NCI-H2081 (cell line): ENCODE results near the gene EXOC6B.

Source experiments
- DNase-seq, 2 experiments: peaks; one replicate each; lab custom pipeline; 2025; lab: John Stamatoyannopoulos, UW

EXOC6B gene

DNA sequence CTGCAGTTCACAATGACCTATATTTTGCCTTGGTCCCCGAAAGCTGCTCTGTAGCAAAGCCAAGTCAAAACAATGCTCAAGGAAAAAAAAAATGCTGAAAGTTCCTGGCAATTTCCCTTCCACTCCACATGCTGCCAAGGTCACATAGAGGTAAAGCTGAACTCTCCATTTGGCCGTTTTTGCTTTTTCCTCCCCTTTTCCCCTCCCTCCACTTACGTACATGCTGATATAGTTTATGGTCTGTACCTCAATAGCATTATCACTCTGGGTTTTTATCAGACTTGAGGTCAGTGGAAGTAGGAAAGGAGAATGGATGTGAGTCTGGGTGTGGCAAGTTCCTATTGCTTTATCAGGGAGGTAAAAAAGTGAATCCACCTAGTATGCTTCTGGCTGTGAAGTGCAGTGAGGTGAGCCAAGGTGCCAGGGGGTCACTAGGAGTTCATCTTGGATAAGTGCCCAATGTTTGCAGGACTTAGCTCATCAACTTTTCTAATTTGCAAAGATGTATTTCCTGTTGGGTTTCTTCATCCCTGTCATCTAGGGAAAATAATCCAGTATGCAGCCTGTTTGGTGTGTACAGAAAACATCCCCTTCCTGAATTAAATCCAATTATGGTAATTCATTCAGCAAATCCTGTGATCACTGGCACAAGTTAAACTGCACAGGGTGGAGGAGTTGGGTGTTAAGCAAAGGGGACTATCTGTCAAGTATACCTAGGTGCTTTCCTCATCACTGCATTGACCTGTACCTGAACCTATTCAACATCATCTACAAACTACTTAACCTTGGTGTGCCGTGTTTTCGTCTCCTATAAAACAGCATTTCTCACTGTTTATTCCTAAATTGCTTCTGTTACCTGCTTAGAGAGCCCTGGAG, 553.8 kb downstream of the EXOC6B start:
- peak in 1 of 2 experiments; percentile 7 for DNase-seq

DNA sequence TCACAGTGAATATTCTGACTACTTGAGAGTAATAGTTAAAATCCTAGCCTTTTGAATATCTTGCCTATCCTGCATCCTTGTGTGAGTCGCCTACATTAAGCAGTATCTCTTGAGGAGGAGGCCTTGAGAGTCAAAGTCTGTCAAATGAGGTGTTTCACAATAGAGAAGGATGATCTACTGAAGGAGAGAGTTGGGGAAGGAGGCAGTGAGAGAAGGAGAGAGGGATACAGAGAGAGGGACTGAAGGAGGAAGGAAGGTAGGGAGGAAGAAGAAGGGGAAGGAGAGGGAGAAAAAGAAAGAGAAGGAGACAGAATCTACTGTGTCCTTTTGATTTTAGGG, 554.6 kb downstream of the EXOC6B start:
- no peak for DNase-seq

DNA sequence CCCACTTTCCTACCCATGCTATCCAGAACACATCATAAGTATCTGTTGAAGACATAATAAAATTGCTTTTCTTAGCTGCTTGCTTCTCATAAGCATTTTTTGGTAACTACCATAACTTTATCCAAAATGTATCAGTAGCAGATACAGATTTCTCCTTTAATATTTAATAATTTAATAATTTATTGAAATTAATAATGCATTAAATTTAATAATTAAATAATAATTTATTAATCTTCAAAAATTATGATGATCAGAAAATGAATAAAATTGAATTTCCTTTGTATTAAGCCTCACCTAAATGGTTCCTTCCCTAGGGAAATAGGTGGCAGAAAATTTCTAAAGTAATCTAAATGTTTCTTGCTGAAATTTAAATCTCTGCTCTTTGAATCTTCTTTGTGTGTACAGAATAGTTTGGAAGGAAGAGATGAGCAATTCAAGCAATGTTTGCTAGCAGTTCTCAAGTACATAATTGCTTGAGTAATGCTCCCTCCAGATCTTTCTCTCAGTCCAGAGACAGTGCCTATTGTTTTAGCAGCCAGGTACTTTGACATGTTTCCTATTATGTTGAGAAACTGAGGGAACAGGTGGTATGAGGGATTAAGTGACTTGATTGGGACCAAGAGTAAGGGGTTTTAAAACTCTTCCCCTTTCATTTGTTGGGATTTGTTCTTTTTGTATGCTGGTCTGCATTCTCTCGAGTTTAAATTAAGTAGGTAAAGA, 555.1 kb downstream of the EXOC6B start:
- no peak for DNase-seq

DNA sequence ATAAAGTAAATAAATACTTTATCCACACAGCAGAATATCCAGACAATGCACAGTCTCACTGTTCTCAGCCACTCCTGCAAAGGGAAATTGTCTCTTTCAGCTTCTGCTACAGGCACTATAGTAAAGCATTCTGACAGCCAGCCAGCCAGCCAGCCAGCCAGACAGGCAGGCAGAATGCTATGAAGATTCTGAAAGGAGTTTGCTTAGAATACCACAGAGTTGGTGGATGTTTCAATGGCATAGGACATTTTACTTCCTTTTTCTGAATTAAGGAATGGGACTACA, 562.1 kb downstream of the EXOC6B start:
- DNase-seq: no peak

DNA sequence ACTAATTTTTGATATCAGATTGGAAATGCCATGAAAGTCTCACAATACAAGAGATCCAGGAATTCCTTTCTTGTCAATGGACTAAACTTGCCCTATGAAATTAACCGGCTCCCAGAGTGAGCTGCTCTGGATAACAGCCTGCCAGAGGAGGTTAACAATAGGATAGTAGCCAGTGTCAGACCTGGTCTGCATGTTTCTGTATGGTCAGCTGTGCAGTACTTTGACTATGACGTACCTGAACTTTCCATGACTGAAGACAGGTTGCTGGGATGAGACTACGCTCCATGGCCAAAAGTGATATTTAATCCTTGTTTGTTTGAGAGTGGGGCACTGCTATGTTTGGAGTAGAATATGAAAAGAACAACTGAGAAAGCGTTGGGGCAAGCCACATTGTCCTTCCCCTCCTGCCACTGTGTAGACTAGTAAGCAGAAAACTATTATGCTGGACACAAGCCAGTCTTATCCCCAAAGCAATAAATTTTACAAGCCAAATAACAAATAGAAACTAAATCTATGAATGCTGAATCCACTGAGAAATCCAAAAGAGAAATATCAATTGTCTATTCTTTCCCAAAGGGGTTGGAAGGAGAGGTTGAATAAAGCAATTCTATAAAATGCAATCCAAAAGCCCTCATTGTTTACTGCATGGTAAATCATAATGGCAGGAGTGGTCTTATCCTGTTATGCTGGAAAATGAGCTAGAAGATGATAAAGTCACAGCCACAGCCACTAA, 562.6 kb downstream of the EXOC6B start:
- peak in 1 of 2 experiments; percentile 21 for DNase-seq

DNA sequence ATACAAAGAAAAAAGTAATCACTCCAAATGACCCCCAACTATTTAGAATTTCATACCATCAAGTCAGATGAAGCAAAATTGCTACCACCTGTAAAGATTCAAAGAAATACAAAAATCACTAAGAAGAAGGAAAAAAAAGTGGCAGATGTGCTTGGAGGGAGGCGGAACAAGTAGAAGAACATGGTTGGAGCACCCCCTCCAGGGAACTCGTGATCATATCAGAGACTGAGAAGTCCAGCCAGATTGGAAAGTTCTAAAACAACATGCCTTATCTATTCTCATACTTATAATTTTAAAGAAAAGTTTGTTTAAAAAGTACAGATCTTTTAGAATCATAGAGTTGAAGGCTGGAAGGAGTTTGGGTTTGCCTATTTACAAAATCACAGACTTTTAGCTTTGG, 564.8 kb downstream of the EXOC6B start:
- DNase-seq: no peak

DNA sequence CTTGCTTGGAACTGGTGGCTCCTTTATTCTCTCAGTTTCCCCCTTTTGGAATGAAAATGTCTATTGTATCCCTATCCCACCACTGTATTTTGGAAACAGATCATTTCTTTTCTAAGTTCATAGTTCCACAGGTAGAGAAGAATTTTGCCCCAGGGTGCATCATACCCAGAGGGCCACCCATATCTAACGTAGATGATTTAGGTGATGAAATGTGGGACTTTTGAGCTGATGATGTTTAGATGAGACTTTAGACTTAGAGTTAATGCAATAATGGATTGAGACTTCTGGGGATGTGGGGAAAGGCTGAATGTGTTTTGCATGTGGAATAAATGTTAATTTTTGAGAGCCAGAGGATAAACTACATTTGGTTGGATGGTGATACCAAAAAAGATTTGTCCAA, 570.3 kb downstream of the EXOC6B start:
- DNase-seq: no peak

DNA sequence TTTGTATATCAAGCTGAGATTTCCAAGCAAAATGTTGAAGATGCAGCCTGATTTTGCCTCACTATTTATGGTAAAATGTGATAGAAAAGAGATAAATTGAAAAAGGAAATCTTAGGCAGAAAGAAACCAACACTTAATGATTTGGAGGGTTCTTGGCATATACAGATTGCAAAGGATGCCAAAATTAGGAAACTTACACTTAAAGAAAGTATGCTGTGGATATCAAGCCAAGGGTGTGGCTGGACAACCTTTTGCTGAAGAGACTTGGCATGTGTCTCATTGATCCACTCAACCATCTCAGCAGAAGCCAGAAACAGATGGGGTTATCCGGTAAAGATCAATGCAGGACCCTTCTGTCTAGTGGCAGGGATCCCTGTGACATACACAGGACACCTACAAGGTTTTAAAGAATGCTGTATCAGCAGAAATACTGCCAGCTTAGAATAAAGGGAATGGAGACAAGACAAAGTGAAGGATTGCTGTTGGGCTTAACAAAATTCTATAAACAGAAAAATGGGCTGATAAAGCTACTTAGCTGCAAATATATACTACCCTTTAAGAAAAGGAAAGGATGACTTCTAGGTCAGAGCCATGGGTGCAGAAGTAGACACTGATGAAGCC, 570.9 kb downstream of the EXOC6B start:
- DNase-seq: no peak

DNA sequence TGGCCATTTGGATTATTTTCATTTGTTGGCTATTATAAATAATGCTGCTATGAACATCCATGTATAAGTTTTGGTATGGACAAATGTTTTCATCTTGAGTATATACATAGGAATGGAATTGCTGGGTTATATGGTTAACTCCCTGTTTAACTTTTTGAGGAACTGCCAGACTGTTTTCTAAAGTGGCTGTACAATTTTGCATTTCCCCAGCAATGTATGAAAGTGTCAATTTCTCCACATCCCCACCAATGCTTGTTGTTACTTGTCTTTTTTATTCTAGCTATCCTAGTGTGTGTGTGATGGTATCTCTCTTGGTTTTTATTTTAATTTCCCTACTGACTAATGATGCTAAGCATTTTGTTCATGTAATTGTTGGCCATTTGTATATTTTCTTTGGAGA, 587.5 kb downstream of the EXOC6B start:
- DNase-seq: no peak

DNA sequence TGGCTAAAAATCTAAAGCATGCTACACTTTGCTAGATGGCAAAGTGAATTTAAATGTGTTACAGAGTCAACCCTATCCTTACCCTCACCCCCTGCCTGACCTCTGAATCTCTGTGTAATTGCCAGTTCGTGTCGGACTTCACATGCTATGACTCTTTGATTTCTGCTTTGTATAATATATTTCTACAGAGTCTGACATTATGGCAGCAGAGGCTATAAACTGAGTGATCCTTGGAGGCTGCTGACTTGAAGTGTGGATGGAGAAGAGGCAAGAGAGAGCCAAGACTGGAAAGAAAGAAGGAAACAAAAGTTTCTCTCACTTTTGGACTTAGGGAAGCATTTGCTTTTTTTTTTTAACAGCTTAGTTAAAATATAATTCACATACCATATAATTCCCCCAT, 588.3 kb downstream of the EXOC6B start:
- DNase-seq: no peak

DNA sequence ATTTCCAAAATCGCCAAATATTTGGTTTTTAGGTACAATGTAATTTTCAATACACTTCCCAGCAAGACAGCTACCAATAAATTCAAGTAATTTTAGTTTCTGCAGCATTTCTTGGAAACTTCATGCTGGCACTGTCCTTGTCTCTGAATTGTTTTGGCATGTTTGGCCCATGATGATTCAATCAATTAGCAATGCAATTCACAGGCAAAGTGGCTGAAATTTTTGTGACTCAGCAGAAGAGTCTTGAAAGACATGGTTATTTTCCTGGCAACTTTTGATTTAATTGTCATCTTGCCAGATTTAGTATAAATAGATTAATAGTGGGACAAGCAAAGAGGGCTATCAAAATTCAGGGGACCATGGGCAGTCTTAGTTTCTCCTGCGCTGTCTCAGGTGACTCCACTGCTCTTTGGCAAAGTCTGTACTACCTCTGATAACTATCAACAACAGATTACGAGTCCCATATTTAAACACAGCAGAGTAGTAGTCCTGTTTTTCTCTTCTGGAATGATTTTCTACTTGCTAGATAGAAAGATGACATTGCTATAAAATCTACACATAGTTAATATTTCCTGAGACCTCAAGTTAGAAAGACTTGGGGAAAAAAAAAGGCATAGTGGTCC, 589.3 kb downstream of the EXOC6B start:
- no peak for DNase-seq

DNA sequence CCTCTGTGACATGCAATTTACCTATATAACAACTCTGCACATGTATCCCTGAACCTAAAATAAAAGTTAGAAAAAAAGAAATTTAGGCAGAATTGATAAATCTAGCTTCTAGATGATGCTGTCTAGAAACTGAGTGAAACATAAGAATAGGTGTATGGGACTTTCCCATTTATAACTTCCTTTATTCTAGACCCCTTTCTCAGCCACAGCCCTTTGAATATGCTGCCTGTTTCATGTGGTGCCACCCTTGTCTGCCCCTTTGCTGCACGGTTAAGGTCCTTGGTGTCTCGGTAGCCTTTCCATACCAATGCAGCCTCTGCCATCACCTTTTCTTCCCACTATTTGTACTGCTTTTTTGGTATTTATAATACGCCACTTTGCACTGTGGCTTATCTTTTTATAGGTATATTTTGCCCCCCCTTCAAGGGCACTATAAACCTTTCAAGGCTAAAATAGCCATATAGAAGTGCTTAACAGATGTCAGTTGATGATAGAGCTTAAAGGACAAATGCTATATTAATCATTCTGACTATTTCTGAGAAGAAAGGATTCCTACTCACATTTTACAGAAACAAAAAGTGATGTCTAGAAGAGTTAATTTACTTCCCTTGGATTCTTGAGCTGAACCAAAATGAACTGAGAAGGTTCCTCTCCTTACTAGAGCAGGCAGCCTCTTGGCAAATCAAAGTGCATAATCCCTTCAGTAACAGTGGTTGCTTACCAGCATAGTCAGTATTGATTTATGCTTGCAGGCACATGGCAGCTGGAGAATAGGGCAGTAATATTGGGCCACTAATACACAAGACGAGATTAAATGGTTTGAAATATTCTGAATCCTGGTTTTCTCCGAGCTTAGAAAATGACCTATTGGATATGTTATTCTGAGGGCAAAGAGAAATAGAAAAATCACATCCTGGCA, 590.1 kb downstream of the EXOC6B start:
- no peak for DNase-seq

DNA sequence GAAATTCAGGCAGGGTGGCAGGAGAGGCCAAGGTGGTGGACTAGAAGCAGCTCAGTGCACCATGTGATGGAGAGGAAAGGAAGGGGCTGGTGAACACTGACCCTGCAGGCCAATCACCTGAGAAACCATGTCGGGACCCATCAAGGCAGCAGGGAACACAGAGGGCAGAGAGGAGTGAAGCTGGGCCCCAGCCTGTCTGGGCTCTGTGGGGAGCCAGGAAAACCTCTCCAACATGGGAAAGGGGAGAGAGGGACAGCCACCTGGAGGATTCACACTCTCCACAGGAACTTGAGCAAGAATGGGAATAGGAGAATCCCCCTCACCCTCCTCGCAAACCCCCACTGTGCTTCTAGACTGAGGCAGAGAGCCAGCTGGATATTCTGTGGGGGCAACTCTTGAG, 592.6 kb downstream of the EXOC6B start:
- DNase-seq: no peak

DNA sequence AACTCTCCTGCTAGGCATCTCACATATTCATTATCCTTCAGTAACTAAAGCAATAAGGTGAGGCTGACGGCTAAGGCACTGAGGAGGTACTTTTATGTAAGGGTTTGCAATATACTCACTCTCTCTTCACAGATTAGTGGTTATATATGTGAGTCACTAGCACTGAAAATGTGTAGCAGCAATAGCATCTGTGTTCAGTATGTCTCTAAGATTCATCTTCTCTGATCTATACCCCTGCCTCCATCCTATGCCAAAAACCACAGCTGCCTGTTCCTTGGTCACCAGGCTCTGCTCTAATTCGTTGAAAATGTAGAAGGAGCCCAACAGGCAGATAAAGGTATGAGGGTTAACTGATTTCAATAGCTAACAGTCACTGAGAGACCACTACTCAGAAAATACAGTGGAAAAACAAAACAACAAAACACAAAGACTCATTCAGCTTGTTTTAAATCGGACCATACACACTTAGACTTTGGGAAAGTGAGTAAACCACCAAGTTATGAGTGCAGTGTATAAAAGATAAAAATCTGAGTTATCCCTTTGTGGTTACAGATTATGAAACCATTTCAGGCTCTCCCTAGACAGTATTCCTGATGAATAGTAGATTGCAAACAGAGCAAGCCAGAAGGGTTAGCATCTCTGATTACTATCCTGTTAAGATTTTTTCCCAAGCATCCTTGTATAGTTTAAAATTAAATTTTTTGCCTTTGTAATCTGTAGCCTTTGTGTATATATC, 602.8 kb downstream of the EXOC6B start:
- DNase-seq: no peak

DNA sequence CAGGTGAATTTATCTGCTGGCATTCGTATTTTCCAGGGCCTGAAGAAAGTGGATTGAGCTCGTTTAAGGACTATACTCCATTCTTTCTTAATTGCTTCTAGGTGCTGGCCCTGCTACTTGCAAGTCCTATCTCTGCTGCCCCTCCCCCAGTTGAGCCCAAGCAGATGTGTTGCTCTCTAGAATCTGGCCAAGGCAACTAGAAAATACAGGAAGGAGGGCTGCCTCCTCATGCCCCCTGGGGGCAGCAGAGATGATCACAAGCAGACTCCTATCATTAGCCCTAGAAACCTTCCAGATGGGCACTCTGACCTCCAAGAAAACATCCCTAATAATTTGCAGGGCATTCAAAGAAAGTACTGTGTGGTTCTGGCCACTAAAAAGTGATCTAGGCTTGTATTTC, 605.7 kb downstream of the EXOC6B start:
- no peak for DNase-seq

DNA sequence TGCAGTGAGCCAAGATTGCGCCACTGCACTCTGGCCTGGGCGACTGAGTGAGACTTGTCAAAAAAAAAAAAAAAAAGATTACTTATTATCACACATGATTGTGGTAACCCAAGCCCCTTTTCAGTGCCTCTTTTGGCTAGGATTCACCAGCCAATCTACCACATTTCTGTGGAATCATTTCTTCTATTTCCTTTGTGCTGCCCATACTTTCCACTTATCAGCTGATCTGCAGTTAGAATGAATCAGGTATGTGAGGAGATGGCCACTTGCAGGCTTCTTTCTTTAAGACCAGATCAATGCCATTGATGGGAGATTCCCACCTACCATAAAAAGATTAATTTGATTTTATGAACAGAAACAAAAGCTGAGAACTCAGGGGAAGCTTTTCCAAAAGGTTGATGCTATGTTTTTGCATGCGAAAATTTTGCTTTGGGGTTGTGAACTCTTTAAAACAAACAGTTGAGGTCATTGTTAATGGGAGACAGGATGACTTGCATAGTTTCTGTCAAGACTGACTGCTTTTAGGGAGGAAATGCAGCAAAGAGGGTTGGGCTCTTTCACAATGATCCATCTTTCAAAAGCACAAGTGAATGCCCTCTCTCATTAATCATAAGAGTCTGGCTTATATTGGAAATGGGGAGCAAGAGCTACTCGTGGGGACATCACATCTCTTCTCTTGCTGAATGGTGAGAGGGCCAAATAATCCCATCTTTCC, 611.2 kb downstream of the EXOC6B start:
- DNase-seq: no peak

DNA sequence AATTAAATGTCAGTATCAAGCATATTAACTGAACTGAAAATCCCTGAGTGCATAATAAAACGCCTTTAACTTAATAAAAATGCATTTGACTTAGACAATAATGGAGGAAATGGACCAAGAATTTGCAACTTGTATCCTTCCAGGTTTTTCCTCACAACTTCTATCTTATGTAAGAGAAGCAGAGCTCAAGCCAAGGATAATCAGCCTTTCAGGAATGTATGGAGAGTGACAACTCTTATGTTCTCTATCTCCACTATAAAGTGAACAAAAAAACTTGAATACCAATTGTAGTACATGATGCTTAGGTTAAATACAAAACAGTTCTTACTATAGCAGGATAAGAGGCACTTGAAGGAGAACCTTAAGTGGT, 613.4 kb downstream of the EXOC6B start:
- DNase-seq: no peak

DNA sequence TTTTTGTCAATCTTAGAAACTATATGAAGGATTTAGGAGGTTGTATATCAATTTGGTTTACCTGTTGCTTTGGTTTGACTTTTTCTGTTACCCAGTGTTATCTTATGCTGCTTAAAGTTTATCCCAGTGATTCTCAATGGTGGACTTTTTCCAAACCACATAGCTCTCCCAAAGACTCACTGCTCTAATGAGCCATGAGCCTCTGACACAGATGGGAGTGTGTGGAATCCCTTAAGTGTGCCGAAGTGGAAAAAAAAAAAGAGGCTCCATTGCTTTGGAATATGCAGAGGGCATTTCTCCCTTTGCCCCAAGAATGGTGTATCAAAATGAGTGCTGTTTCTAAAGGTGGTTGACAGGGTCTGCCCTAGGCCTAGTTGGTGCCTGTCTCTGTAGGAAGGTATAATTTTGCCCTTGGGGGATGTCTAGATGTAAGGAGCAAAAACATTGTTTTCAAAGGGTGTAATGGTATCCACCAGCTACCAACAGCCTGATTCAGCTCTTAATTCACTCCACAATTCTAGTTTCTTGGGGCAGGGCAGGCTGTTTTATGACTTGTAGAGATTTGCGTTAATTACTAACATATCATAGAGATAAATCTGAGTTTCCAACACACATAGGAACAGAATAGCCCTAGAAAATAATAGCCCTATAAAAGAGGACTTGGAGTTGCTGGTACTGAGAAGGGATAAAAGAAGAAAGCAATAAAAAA, 613.9 kb downstream of the EXOC6B start:
- DNase-seq: no peak

DNA sequence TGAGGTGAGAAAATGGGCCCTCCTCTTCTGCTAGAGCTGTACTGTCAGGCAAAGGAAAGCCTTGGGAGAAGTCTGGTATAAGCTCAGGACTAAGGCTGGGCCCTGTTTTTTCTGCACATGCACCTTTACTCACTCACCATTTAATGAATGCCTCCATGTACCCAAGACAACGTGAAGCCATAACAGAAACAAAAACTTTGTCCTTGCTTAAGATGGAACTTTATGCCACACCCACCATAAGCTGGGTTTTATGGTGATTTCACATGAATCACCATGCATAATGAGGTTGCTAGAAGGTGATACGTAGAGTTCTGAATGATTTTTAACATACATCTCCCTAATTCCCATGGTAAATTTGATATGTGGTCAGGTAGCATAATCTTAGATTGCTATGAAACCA, 614.5 kb downstream of the EXOC6B start:
- DNase-seq: no peak
